Activated CD8-positive, alpha-beta memory T cell treated with anti-CD3 and anti-CD28 coated beads, Interleukin-2, amount 50 U/mL, for 24 hours (primary cell): ENCODE data around the gene ABCB1.
"Not testable (repeated sequence)": the region's sequence is repeated elsewhere in the genome, so short reads cannot be mapped to it uniquely, and the experiment has no call there.

Experiments
- DNase-seq: peaks from one replicate; pipeline ENCODE4 v3.0.0-alpha.2; 2020; ENCODE audit errors: extremely low read depth

ABCB1 gene

GRCh38 chr7:87473192-87473591 lies 127.5 kb downstream of the ABCB1 start:
- DNase-seq: no peak

GRCh38 chr7:87471473-87471872 lies 129.2 kb downstream of the ABCB1 start:
- no peak for DNase-seq

DNA sequence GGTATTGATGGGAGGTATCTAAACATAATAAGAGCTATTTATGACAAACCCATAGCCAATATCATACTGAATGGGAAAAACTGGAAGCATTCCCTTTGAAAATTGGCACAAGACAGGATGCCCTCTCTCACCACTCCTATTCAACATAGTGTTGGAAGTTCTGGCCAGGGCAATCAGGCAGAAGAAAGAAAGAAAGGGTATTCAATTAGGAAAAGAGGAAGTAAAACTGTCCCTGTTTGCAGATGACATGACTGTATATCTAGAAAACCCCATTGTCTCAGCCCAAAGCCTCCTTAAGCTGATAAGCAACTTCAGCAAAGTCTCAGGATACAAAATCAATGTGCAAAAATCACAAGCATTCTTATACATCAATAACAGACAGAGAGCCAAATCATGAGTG lies 131.5 kb downstream of the ABCB1 start:
- DNase-seq: not testable (repeated sequence)

DNA sequence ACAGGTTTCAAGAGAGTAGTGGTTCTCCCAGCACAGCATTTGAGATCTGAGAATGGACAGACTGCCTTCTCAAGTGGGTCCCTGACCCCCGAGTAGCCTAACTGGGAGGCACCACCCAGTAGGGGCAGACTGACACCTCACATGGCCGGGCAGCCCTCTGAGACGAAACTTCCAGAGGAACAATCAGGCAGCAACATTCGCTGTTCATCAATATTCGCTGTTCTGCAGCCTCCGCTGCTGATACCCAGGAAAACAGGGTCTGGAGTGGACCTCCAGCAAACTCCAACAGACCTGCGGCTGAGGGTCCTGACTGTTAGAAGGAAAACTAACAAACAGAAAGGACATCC lies 135.2 kb downstream of the ABCB1 start:
- DNase-seq: not testable (repeated sequence)

DNA sequence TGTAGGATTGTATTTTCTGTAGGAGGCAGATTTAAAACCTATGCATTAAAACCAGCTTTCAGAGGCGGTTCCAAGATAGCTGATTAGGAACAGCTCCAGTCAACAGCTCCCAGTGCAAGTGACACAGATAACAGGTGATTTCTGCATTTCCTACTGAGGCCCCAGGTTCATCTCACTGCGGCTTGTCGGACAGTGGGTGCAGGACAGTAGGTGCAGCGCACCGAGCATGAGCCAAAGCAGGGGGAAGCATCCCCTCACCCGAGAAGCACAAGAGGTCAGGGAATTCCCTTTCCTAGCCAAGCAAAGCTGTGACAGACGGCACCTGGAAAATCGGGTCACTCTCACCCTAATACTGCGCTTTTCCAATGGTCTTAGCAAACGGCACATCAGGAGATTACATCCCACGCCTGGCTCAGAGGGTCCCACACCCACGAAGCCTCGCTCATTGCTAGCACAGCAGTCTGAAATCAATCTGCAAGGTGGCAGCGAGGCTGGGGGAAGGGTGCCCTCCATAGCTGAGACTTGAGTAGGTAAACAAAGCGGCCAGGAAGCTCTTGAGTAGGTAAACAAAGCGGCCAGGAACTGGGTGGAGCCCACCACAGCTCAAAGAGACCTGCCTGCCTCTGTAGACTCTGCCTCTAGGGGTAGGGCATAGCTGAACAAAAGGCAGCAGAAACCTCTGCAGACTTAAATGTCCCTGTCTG lies 135.7 kb downstream of the ABCB1 start:
- DNase-seq: not testable (repeated sequence)

- DNase-seq: no peak
These were observed 136.7 kb downstream of the ABCB1 start for GRCh38 chr7:87463982-87464381.

GRCh38 chr7:87460444-87460843 lies 140.2 kb downstream of the ABCB1 start:
- DNase-seq: not testable (repeated sequence)

GRCh38 chr7:87459941-87460340 lies 140.7 kb downstream of the ABCB1 start:
- no peak for DNase-seq

DNA sequence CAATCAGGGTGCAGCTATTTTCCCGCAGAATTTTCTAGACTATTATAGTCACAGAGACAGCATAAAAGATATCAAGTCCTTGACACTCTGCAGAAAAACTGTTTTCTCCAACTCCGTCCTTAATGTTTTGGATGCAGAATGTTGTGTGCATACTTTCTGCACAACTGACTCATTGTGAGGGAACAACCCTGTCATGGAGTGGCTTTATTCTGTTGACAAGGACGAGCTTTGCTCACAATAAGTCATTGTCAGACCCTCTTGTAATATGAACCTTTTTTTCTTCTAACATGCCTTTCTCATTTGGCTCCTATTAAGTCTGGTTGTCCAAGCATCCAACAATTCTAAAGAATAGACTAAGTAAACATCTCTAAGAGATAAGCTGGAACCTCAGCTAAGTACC lies 142.5 kb downstream of the ABCB1 start:
- no peak for DNase-seq

DNA sequence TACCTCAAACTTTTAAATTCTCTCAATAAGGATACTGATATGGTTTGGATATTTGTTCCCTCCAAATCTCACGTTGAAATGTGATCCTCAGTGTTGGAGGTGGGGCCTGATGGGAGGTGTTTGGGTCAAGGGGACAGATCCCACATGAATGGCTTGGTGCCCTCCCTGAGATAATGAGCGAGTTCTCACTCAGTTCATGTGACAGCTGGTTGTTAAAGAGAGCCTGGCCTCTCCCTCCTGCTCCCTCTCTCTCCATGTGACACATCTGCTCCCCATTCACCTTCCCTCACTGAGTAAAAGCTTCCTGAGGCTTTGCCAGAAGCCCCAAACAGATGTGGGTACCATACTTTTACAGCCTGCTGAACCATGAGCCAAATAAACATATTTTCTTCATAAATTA lies 144.4 kb downstream of the ABCB1 start:
- no peak for DNase-seq
